Esophagus muscularis mucosa (tissue), 4 donors: ENCODE data around the gene GJB4. TPM values are rescaled to one million over a fixed set of nuclear protein-coding genes. Genes with fewer than 3 reads are reported as not detected.
"Not testable (repeated sequence)": the region's sequence is repeated elsewhere in the genome, so short reads cannot be mapped to it uniquely, and the experiment has no call there.

Experiments used
- DNase-seq: peaks from one replicate; pipeline ENCODE4 v3.0.0-alpha.2; 2017; ENCODE audit errors: extremely low spot score
- H3K27ac ChIP-seq, 4 donors: fragments of 200-600 bp; sonication (generic); replicated peaks in 1 of 4; 1 replicate in 3 of 4; 2 replicates in 1 of 4; pipeline ENCODE4 v1.5.1; 2016 to 2019; ENCODE audit warnings: mild to moderate bottlenecking in 1 of 4
- H3K27me3 ChIP-seq, 4 donors: fragments of 200-600 bp; sonication (generic); one replicate each; pipeline versions ENCODE4 v1.5.1 to v1.6.0; 2016 to 2019
- H3K36me3 ChIP-seq, 4 donors: fragments of 200-600 bp; sonication (generic); one replicate each; pipeline ENCODE4 v1.5.1; 2016 to 2019
- H3K4me1 ChIP-seq, 4 donors: fragments of 200-600 bp; sonication (generic); one replicate each; pipeline ENCODE4 v1.5.1; 2016 to 2019
- H3K4me3 ChIP-seq, 4 donors: fragments of 200-600 bp; sonication (generic); 1 replicate in 2 of 4; 2 replicates in 2 of 4; pipeline ENCODE4 v1.5.1; 2016 to 2019; ENCODE audit warnings: mild to moderate bottlenecking in 4 of 4, moderate library complexity in 1 of 4
- H3K9me3 ChIP-seq, 4 donors: fragments of 200-600 bp; sonication (generic); 1 replicate in 3 of 4; 2 replicates in 1 of 4; pipeline ENCODE4 v1.5.1; 2016 to 2019
- CTCF ChIP-seq, 3 experiments: fragments of 200-600 bp in 2 of 3; fragments of 450-650 bp in 1 of 3; sonication (generic) in 2 of 3; IDR thresholded peaks; one replicate each; pipeline ENCODE4 v1.5.1; 2017 to 2019; ENCODE audit warnings: antibody characterized with exemption in 3 of 3, mild to moderate bottlenecking in 2 of 3, moderate library complexity in 1 of 3
- EP300 ChIP-seq: sonication (generic); formaldehyde crosslinking; IDR thresholded peaks from one replicate; pipeline ENCODE4 v1.6.1; 2017; ENCODE audit warnings: antibody characterized with exemption
- POLR2A ChIP-seq: fragments of 450-650 bp; IDR thresholded peaks from one replicate; pipeline ENCODE4 v1.6.1; 2017; ENCODE audit warnings: antibody characterized with exemption, moderate library complexity, mild to moderate bottlenecking, low read depth
- POLR2AphosphoS5 ChIP-seq, 2 donors: sonication (generic); formaldehyde crosslinking; IDR thresholded peaks; one replicate each; pipeline ENCODE4 v1.6.1; 2017; ENCODE audit warnings: antibody characterized with exemption in 2 of 2
- WGBS: methylation state at CpG from one replicate; pipeline ENCODE4 v1.1.5; 2018; 5-methylcytosine and 5-hydroxymethylcytosine counted together
- intact Hi-C: fragments of 100-400 bp; cut with DNase I; formaldehyde crosslinking; loops from one replicate; pipeline ENCODE4 v1.15.1; 2023
- total RNA-seq, 4 donors: library from RNA; depleted of rRNA; stranded (reverse); fragments of >200 nt; gene quantifications; one replicate each; pipeline versions ENCODE4 v1.1.0 to v1.2.1, GENCODE V29; 2016

The GJB4 gene
- total RNA-seq, 4 donors from 2014 or later, result not detected

DNA sequence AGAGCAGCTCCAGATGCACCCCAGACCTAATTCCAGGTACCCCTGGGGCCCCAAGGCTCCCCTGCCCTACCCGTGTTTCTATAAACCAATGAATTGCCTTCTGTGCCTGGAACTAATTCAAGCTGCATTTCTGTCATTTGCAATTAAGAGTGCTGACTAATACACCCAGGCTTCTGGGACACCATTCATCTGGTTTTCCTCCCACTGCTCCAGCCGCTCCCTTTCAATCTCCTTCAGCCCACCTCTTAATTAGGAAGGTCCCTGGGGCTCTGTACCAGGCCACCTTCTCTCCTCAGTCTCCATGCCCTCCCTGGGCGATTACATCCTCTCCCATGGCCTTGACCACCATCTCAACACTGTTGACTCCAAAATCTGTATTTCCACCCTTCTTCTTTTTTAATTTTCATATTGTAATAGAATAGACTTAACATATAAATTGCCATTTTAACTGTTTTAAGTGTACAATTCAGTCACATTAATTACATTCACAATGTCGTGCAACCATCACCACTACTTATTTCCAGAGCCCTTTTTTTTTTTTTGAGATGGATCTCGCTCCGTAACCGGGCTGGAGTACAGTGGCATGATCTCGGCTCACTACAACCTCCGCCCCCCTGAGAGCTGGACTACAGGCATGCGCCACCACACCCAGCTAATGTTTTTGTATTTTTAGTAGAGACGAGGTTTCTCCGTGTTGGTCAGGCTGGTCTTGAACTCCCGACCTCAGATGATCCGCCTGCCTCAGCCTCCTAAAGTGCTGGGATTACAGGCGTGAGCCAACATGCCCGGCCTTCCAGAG is 12.2 kb downstream of the GJB4 start:
- WGBS, result 87% methylated on average over 16 of the region's 16 CpGs
- Histone ChIP-seq H3K9me3 (no peaks in the 10 kb centered on the region), H3K27me3 (peaks cover 0 to 46% (median 0%) of the 10 kb centered on the region in 4 donors), H3K36me3 (no peaks in the 10 kb centered on the region), H3K27ac (no peak overlapping the region), H3K4me1 (no peaks in the 10 kb centered on the region), H3K4me3 (no peak overlapping the region)
- intact Hi-C loops, result no loop called here
- TF ChIP-seq POLR2AphosphoS5 (IDR thresholded peaks at IDR 0.05), result no peak
- no peak for TF ChIP-seq EP300
- no peak for TF ChIP-seq POLR2A
- no peak for TF ChIP-seq CTCF (IDR thresholded peaks at IDR 0.05)
- DNase-seq, result no peak

DNA sequence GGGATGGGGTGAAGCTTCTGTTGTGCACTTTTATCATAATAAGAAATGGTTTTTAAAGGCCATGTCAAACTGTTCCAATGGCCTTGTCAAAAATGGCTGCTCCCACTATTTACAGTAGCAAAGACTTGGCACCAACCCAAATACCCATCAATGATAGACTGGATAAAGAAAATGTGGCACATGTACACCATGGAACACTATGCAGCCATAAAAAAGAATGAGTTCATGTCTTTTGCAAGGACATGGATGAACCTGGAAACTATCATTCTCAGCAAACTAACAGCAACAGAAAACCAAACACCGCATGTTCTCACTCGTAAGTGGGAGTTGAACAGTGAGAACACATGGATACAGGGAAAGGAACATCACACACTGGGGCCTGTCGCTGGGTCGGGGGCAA is 13.6 kb downstream of the GJB4 start:
- intact Hi-C loops, H3K36me3 ChIP-seq, H3K4me1 ChIP-seq, DNase-seq, H3K9me3 ChIP-seq, H3K27ac ChIP-seq, H3K4me3 ChIP-seq: not testable (repeated sequence)
- 81% methylated on average over 4 of the region's 4 CpGs for WGBS
- H3K27me3 ChIP-seq, result peaks cover 0 to 51% (median 2%) of the 10 kb centered on the region in 4 donors

DNA sequence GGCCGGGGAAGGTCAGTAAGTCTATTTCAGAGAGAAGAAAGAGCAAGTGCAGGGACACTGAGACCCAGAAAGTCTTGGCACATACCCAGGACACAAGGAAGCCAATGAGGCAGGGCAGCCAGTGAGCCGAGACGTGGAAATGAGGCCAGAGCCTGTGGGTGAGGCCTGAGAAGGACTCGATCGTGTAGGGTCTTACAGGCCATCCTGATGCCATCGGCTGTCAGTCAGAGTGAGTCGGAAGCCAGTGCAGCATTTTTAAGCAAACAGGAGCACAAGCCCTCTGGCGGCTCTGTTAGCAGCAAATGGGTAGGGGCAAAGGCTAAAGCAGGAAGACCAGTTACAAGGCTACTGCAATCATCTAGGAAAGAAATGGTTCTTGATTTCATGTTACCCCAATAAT is 15.4 kb downstream of the GJB4 start:
- H3K4me3 ChIP-seq, result no peak overlapping the region
- 64% methylated on average over 8 of the region's 8 CpGs for WGBS
- H3K36me3 ChIP-seq, result no peaks in the 10 kb centered on the region
- TF ChIP-seq POLR2A (no peak), CTCF (IDR thresholded peaks at IDR 0.05) (no peak), EP300 (no peak), POLR2AphosphoS5 (IDR thresholded peaks at IDR 0.05) (no peak)
- no peak overlapping the region for H3K27ac ChIP-seq
- intact Hi-C loops, result no loop called here
- no peak for DNase-seq
- no peaks in the 10 kb centered on the region for H3K4me1 ChIP-seq
- peaks cover 0 to 56% (median 2%) of the 10 kb centered on the region in 4 donors for H3K27me3 ChIP-seq
- H3K9me3 ChIP-seq, result no peaks in the 10 kb centered on the region

DNA sequence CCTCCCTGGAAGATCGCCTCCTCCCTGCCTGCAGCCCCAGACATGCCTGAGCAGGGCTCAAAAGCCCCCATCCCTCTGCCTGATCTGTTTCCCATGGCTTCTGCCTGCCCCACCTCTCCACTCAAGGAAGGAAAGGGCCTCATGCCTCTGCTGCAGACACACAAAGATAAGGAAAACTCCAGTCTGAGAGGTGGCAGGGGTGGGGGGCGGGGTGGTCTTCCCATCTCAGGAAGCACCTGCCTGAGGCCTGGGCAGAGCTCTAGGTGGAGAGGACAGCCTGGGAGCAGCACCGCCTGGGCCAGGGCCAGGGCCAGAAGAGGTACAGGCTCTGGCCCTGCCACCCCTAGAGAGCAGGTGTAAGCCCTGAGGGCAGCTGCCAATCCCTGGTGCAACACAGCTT is 17.4 kb downstream of the GJB4 start:
- no peak overlapping the region for H3K4me3 ChIP-seq
- H3K4me1 ChIP-seq, result peaks cover 9 to 14% (median 12%) of the 10 kb centered on the region in 4 donors
- intact Hi-C loops, result no loop called here
- no peak overlapping the region for H3K27ac ChIP-seq
- H3K27me3 ChIP-seq, result peaks cover 0 to 68% (median 20%) of the 10 kb centered on the region in 4 donors
- no peaks in the 10 kb centered on the region for H3K9me3 ChIP-seq
- DNase-seq, result no peak
- WGBS, result 91% methylated on average over 2 of the region's 3 CpGs
- no peaks in the 10 kb centered on the region for H3K36me3 ChIP-seq
- TF ChIP-seq POLR2A, result no peak
- TF ChIP-seq EP300, result no peak
- no peak for TF ChIP-seq POLR2AphosphoS5 (IDR thresholded peaks at IDR 0.05)
- no peak for TF ChIP-seq CTCF (IDR thresholded peaks at IDR 0.05)

DNA sequence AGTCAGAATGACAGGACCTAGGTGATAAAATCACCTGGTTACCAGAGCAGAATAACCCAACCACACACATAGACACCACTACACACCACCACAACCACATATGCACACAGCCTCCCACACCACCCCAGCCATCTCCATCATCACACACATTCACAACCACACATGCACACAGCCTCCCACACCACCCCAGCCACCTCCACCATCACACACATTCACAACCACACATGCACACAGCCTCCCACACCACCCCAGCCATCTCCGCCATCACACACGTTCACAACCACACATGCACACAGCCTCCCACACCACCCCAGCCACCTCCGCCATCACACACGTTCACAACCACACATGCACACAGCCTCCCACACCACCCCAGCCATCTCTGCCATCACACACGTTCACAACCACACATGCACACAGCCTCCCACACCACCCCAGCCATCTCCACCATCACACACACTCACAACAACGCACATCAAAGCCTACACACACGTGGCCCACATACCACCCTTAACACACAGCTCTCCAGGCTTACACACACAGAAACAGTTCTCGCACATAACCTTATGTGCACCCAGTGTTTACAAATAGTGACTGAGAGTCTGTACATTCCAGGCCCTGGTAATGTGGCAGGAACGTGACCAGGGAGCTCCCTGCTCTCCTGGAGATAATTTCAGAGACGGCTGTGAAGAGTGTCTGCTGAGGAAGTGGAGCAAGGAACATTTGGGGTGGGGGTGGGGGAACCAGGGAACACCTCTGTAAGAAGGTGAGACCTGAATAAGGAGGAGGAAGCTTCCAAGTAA is 18.2 kb downstream of the GJB4 start:
- no peak for DNase-seq
- H3K4me3 ChIP-seq, result no peak overlapping the region
- TF ChIP-seq EP300 (no peak), POLR2A (no peak), POLR2AphosphoS5 (IDR thresholded peaks at IDR 0.05) (no peak), CTCF (IDR thresholded peaks at IDR 0.05) (no peak)
- no peaks in the 10 kb centered on the region for H3K9me3 ChIP-seq
- H3K27me3 ChIP-seq, result peaks cover 0 to 74% (median 28%) of the 10 kb centered on the region in 4 donors
- WGBS, result 56% methylated on average over 10 of the region's 10 CpGs
- no peak overlapping the region for H3K27ac ChIP-seq
- intact Hi-C loops, result no loop called here
- H3K4me1 ChIP-seq, result peaks cover 9 to 15% (median 14%) of the 10 kb centered on the region in 4 donors
- H3K36me3 ChIP-seq, result no peaks in the 10 kb centered on the region
